ENCODE data around the gene SEPSECS. TPM values are rescaled to one million over a fixed set of nuclear protein-coding genes. Genes with fewer than 3 reads are reported as not detected.
A peak's percentile ranks its signal among the peaks of the same experiment; 100 is the strongest.
"Not testable (repeated sequence)": the region's sequence is repeated elsewhere in the genome, so short reads cannot be mapped to it uniquely, and the experiment has no call there.

The SEPSECS gene
- polyA plus RNA-seq, 1 donor from 2014 or later: 6.5 TPM

DNA sequence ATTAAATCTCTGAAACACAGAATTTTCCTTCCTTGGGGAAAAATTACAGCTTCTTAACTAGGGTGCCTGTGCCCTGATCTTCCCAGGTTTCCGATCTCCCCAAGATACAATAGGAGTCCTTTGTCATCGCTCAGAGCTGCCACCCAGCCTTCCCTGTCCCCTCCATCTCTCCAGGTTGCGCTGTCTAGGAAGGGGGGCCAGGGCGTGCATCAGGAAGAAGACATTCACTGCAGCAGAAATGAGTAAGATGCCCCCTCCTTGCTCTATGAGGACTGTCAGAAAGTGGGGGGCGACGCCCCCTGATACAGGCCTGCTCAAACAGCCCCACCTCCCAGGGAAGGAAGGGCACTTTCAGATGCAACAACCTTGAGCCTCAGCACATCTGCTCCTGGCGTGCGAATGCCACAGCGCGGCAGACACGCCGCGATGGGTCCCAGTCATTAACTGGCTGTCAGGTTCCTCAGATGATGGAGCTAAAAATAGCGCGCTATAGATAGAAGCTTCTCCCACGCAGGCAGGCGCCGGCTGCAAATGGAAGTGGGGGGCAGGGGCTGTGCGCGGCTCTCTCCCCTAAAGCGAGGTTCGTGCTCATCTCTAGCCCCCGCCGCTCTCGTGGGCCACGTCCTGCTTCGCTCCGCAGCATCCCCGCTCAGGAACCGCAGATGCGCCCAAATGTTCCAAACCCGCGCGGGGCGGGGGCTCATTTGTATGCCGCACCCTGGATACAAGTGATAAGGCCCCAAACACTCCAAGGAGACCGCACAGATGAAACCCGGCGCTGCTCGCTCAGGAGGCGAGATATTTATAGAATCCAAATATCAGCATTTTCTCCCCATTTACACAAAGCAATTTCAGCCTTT is 71.9 kb downstream of the SEPSECS start:
- peaks cover 5% of the 10 kb centered on the region for H3F3A ChIP-seq (ENCODE audit: insufficient read depth, low read length, poor library complexity, severe bottlenecking)
- no peaks in the 10 kb centered on the region for H3K79me2 ChIP-seq (replicated peaks; ENCODE audit: insufficient read depth, low read length)
- no peaks in the 10 kb centered on the region for H3K9me3 ChIP-seq (ENCODE audit: low read length)
- H2AFZ ChIP-seq (ENCODE audit: low read depth, low read length): peak overlapping the region; percentile 21
- H3K4me3 ChIP-seq (ENCODE audit: low read length): peak overlapping the region; percentile 54
- H3K36me3 ChIP-seq (ENCODE audit: insufficient read depth, low read length): no peaks in the 10 kb centered on the region
- H4K20me1 ChIP-seq (ENCODE audit: insufficient read depth): no peaks in the 10 kb centered on the region
- peak overlapping the region; percentile 98 for H3K27ac ChIP-seq (ENCODE audit: low read length)
- TF ChIP-seq RAD21 (conservative IDR thresholded peaks at IDR 0.05) (peak; percentile 67), MXI1 (conservative IDR thresholded peaks at IDR 0.05; ENCODE audit: poor library complexity, severe bottlenecking) (peak; percentile 60), POLR2AphosphoS5 (IDR thresholded peaks at IDR 0.05) (peak; percentile 72), SMC3 (conservative IDR thresholded peaks at IDR 0.05; ENCODE audit: poor library complexity) (peak; percentile 63), TAF1 (IDR thresholded peaks at IDR 0.05; ENCODE audit: low read depth) (no peak), EZH2 (IDR thresholded peaks at IDR 0.05; ENCODE audit: borderline replicate concordance, insufficient read depth, low read length, poor library complexity, severe bottlenecking) (no peak), EP300 (conservative IDR thresholded peaks at IDR 0.05; ENCODE audit: poor library complexity, severe bottlenecking) (peak; percentile 97)
- TF ChIP-seq, protein P1, sequence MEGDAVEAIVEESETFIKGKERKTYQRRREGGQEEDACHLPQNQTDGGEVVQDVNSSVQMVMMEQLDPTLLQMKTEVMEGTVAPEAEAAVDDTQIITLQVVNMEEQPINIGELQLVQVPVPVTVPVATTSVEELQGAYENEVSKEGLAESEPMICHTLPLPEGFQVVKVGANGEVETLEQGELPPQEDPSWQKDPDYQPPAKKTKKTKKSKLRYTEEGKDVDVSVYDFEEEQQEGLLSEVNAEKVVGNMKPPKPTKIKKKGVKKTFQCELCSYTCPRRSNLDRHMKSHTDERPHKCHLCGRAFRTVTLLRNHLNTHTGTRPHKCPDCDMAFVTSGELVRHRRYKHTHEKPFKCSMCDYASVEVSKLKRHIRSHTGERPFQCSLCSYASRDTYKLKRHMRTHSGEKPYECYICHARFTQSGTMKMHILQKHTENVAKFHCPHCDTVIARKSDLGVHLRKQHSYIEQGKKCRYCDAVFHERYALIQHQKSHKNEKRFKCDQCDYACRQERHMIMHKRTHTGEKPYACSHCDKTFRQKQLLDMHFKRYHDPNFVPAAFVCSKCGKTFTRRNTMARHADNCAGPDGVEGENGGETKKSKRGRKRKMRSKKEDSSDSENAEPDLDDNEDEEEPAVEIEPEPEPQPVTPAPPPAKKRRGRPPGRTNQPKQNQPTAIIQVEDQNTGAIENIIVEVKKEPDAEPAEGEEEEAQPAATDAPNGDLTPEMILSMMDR (IDR thresholded peaks at IDR 0.05; ENCODE audit: poor library complexity, severe bottlenecking): peak; percentile 54
- TF ChIP-seq, protein P2, sequence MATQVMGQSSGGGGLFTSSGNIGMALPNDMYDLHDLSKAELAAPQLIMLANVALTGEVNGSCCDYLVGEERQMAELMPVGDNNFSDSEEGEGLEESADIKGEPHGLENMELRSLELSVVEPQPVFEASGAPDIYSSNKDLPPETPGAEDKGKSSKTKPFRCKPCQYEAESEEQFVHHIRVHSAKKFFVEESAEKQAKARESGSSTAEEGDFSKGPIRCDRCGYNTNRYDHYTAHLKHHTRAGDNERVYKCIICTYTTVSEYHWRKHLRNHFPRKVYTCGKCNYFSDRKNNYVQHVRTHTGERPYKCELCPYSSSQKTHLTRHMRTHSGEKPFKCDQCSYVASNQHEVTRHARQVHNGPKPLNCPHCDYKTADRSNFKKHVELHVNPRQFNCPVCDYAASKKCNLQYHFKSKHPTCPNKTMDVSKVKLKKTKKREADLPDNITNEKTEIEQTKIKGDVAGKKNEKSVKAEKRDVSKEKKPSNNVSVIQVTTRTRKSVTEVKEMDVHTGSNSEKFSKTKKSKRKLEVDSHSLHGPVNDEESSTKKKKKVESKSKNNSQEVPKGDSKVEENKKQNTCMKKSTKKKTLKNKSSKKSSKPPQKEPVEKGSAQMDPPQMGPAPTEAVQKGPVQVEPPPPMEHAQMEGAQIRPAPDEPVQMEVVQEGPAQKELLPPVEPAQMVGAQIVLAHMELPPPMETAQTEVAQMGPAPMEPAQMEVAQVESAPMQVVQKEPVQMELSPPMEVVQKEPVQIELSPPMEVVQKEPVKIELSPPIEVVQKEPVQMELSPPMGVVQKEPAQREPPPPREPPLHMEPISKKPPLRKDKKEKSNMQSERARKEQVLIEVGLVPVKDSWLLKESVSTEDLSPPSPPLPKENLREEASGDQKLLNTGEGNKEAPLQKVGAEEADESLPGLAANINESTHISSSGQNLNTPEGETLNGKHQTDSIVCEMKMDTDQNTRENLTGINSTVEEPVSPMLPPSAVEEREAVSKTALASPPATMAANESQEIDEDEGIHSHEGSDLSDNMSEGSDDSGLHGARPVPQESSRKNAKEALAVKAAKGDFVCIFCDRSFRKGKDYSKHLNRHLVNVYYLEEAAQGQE (IDR thresholded peaks at IDR 0.05; ENCODE audit: borderline replicate concordance): peak; percentile 78
- peak overlapping the region; percentile 24 for H3K4me2 ChIP-seq (ENCODE audit: low read length)
- H3K9ac ChIP-seq (ENCODE audit: low read length): peak overlapping the region; percentile 78
- H3K9me2 ChIP-seq (ENCODE audit: insufficient read depth, low read length): no peaks in the 10 kb centered on the region
- H3K27me3 ChIP-seq (ENCODE audit: insufficient read depth, low read depth, low read length): no peaks in the 10 kb centered on the region

GRCh38 chr4:25085671-25086070 is 74.6 kb downstream of the SEPSECS start:
- H2AFZ ChIP-seq (ENCODE audit: low read depth, low read length): no peak overlapping the region
- H3K4me3 ChIP-seq (ENCODE audit: low read length): no peak overlapping the region
- TF ChIP-seq EZH2 (IDR thresholded peaks at IDR 0.05; ENCODE audit: borderline replicate concordance, insufficient read depth, low read length, poor library complexity, severe bottlenecking): no peak
- TF ChIP-seq, protein P1 (IDR thresholded peaks at IDR 0.05; ENCODE audit: poor library complexity, severe bottlenecking): no peak
- TF ChIP-seq POLR2AphosphoS5 (IDR thresholded peaks at IDR 0.05): no peak
- no peak for TF ChIP-seq MXI1 (conservative IDR thresholded peaks at IDR 0.05; ENCODE audit: poor library complexity, severe bottlenecking)
- TF ChIP-seq, protein P2 (IDR thresholded peaks at IDR 0.05; ENCODE audit: borderline replicate concordance): no peak
- H3K79me2 ChIP-seq (replicated peaks; ENCODE audit: insufficient read depth, low read length): no peaks in the 10 kb centered on the region
- H3K9me3 ChIP-seq (ENCODE audit: low read length): no peaks in the 10 kb centered on the region
- H3F3A ChIP-seq (ENCODE audit: insufficient read depth, low read length, poor library complexity, severe bottlenecking): peaks cover 5% of the 10 kb centered on the region
- H3K36me3 ChIP-seq (ENCODE audit: insufficient read depth, low read length): no peaks in the 10 kb centered on the region
- H3K4me2 ChIP-seq (ENCODE audit: low read length): no peak overlapping the region
- H3K27ac ChIP-seq (ENCODE audit: low read length): no peak overlapping the region
- H3K9ac ChIP-seq (ENCODE audit: low read length): no peak overlapping the region
- no peaks in the 10 kb centered on the region for H3K27me3 ChIP-seq (ENCODE audit: insufficient read depth, low read depth, low read length)
- H3K9me2 ChIP-seq (ENCODE audit: insufficient read depth, low read length): no peaks in the 10 kb centered on the region
- no peaks in the 10 kb centered on the region for H4K20me1 ChIP-seq (ENCODE audit: insufficient read depth)

- not testable (repeated sequence) for H3K4me3 ChIP-seq (ENCODE audit: low read length); H3K9me3 ChIP-seq (ENCODE audit: low read length); H3K27ac ChIP-seq (ENCODE audit: low read length); H3K4me2 ChIP-seq (ENCODE audit: low read length); H3F3A ChIP-seq (ENCODE audit: insufficient read depth, low read length, poor library complexity, severe bottlenecking); H4K20me1 ChIP-seq (ENCODE audit: insufficient read depth); H2AFZ ChIP-seq (ENCODE audit: low read depth, low read length); H3K79me2 ChIP-seq (replicated peaks; ENCODE audit: insufficient read depth, low read length); H3K9me2 ChIP-seq (ENCODE audit: insufficient read depth, low read length); H3K9ac ChIP-seq (ENCODE audit: low read length); H3K36me3 ChIP-seq (ENCODE audit: insufficient read depth, low read length); H3K27me3 ChIP-seq (ENCODE audit: insufficient read depth, low read depth, low read length)
Measured at GRCh38 chr4:25083441-25083840, 76.8 kb downstream of the SEPSECS start.
